ENCODE data around the gene ACER2.

The ACER2 gene

DNA sequence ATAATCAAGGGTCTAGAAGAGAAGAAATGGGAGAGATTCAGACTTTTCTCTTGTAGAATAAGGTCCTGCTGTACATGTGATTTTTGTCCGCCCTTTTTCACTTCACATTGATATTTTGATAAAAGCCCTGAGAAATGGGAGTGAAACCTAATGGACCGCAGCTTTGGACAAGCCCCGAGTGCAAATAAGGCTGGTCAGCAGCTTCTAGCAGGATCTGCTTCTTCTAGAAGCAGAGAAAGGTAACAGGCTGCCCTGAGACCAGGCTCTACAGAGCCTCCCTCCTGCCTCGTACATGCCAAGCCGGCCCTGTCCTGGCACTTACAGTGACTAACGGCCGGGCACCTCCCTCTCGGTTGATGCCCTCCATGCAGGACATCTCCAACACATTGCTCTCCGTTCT, 33.4 kb downstream of the ACER2 start:
- no peak for DNase-seq (ENCODE audit: low spot score)
- ChIA-PET POLR2A (ENCODE audit: low non-redundant PET) (no interaction called here), CTCF (interaction anchor here (1.1 kb wide), 1 partner anchor 15 kb away, joined by 3 read pairs; no protein-coding TSS in a partner anchor)
- H3K27ac ChIP-seq = no peak overlapping the region
- no peak for TF ChIP-seq CTCF (conservative IDR thresholded peaks at IDR 0.05; ENCODE audit: low read depth)

GRCh38 chr9:19445452-19445851, 36.6 kb downstream of the ACER2 start:
- POLR2A ChIA-PET (ENCODE audit: low non-redundant PET) = no interaction called here

DNA sequence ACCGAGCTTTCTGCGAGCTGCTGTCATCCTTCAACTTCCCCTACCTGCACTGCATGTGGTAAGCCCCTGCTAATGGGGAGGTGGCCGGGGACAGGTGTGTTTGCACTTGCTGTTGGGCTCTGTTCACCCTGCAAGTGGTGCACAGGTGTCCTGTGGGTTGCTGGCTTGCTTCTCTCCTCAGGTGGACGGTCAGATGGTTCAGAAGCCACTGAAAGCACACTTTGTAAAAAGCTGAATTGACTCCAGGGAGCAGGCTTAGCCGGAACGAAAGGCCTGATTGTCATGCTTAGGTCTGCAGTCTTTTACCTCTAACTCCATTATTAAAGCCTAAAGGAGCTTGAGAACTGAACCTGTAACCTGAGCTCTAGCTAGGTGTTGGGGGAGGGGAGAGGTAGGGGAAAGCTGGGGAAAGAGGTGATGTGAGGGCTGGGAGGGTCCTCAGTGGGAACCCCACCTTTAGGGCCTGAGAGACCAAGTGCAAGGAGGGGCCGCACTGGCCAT, 37.6 kb downstream of the ACER2 start:
- TF ChIP-seq CTCF (conservative IDR thresholded peaks at IDR 0.05; ENCODE audit: low read depth) = no peak
- no peak overlapping the region for H3K27ac ChIP-seq
- CTCF ChIA-PET = interaction anchor here (0.5 kb wide), 1 partner anchor 1652 kb away, joined by 4 read pairs; no protein-coding TSS in a partner anchor
- no peak for DNase-seq (ENCODE audit: low spot score)
- POLR2A ChIA-PET (ENCODE audit: low non-redundant PET) = no interaction called here

More at GRCh38 chr9:19445452-19445851, 36.6 kb downstream of the ACER2 start:
- no peak overlapping the region for H3K27ac ChIP-seq
- CTCF ChIA-PET = no interaction called here
- TF ChIP-seq CTCF (conservative IDR thresholded peaks at IDR 0.05; ENCODE audit: low read depth) = no peak
- DNase-seq (ENCODE audit: low spot score) = no peak

GRCh38 chr9:19451240-19452087, 42.7 kb downstream of the ACER2 start:
- H3K27ac ChIP-seq = no peak overlapping the region
- POLR2A ChIA-PET (ENCODE audit: low non-redundant PET) = no interaction called here
- no peak for TF ChIP-seq CTCF (conservative IDR thresholded peaks at IDR 0.05; ENCODE audit: low read depth)
- no peak for DNase-seq (ENCODE audit: low spot score)
- CTCF ChIA-PET = interaction anchor here (1.0 kb wide), 1 partner anchor 13 kb away, joined by 3 read pairs; no protein-coding TSS in a partner anchor

DNA sequence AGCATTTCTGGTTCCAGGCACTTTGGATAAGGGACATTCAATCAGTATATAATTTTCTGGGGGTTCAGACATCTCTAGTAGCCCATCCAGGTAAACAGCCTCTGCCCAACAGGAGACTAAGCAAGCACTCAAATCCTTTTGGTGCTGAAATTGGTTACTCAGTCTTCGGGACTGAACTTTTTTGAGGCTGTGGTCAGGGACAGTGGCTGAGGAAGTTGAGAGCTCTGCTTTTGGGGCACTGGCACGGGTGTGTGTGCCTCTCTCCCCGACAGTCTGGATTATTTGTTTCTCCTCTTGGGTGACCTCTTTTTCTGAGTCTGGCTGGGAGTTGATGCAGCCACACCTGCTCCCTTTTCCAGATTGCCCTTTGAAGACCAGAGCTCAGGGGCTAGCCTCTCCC, 47.6 kb downstream of the ACER2 start:
- no peak for TF ChIP-seq CTCF (conservative IDR thresholded peaks at IDR 0.05; ENCODE audit: low read depth)
- no peak overlapping the region for H3K27ac ChIP-seq
- ChIA-PET CTCF (interaction anchor here (0.9 kb wide), 3 partner anchors 8 to 30 kb away, joined by 3 read pairs; no protein-coding TSS in a partner anchor), POLR2A (ENCODE audit: low non-redundant PET) (no interaction called here)
- DNase-seq (ENCODE audit: low spot score) = no peak

DNA sequence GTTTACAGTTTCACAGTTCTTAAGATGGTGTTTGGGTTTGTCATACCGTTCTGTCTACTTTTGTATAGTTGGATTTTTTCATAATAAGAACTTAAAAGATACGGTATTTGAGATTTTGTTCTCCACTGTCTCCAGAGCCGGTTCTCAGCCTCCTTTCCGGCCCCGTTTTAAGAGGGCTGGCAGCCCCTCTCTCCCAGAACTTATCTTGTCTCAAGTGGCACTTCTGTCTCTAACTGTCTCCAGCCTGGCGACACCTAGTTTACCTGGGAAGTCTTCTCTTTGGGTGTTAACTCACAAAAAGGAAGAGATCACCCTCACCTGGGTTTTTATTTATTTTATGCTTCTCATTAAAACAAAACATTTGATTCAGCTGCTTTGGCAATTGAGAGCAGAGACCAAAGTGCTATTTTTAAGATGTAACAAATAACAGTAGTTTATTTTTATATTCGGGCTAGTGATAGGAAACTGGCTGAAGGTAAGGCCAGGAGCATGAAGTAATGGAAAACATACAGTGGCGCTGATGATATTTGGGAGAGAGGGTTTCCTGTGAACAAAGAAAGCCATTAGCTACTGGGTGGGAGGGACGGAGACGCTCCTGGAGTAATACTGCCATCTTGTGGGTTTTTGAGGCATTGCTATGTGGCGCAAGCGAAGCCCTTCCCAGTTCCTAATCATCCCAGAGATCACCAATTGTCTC, 48.3 kb downstream of the ACER2 start:
- ChIA-PET CTCF (interaction anchor here (0.5 to 0.9 kb wide), 9 partner anchors 8 to 283 kb away, joined by 3 to 7 read pairs (median 3); no protein-coding TSS in a partner anchor), POLR2A (ENCODE audit: low non-redundant PET) (no interaction called here)
- TF ChIP-seq CTCF (conservative IDR thresholded peaks at IDR 0.05; ENCODE audit: low read depth) = peak; percentile 100
- DNase-seq (ENCODE audit: low spot score) = peak; percentile 88
- no peak overlapping the region for H3K27ac ChIP-seq
